Activated CD4-positive, alpha-beta T cell treated with anti-CD3 and anti-CD28 coated beads for 1 hour (primary cell): ENCODE results near the gene COMMD8.

Experiments
- DNase-seq: peaks from one replicate; pipeline ENCODE4 v3.0.0-alpha.2; 2020

COMMD8 gene

DNA sequence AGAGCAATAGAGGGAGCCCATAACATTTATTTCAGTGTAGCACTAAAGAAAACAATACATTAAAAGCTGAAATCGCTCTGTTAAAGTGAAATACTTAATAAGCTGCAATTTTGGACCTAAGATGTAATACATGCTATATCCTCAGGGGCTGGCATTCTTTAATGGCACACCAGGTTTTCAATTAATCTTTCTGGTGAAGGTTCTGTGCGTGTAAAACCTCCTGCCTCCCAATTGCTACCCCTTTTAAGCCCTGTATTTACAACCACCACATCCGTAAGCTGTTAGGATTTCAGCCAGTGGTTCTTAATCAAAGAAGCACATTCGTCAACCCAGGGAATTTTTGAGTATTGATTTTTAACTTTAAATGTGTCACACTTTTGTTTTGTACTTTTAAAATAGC, 7.6 kb upstream of the COMMD8 start:
- no peak for DNase-seq

DNA sequence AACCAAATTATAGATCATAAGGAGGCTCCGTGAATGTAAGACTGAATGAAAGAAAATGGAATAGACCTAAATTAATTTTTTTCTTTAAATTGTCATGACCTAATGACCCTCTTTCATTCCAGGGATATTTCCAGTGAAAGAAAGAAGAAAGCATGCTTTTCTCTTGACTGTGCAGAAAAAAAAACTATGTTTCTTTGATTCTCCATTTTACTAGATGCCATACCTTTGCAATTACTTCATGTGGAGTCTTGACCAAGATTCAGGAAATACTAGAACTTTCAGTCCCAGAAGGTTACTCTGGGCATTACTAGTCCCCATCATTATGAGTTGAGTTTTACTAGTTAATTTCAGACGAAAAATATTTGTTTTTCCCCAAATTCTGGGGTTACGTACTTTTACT, 6.4 kb upstream of the COMMD8 start:
- DNase-seq = no peak

DNA sequence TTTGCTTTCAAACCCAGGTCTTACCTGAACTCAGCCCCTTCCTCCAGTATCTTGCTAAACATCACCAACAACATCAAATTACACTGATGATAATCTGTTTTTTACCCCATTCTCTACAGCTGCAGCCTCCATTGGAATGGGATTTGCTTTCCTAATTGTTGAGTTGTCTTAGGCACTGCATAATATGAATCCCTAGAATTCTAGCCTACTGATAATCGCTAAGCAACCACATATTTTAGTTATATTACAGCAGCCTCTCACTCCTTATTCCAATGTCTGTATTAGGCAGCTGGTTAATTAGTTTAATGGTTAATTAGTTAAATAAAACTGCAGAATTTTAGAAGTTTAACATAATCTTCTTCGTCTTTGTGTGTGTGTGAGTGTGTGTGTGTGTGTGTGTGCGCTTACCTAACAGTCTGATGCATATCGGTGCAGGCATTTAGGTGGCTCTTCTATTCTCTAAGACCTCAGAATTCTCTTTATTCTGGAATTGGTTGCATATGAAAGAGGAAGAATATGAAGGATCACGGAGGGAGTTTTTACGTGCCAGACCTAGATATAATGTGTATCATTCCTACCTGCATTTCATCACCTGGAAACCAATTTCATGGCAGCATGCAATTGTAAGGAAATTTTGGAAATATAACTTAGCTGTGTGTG, 5.3 kb upstream of the COMMD8 start:
- no peak for DNase-seq

DNA sequence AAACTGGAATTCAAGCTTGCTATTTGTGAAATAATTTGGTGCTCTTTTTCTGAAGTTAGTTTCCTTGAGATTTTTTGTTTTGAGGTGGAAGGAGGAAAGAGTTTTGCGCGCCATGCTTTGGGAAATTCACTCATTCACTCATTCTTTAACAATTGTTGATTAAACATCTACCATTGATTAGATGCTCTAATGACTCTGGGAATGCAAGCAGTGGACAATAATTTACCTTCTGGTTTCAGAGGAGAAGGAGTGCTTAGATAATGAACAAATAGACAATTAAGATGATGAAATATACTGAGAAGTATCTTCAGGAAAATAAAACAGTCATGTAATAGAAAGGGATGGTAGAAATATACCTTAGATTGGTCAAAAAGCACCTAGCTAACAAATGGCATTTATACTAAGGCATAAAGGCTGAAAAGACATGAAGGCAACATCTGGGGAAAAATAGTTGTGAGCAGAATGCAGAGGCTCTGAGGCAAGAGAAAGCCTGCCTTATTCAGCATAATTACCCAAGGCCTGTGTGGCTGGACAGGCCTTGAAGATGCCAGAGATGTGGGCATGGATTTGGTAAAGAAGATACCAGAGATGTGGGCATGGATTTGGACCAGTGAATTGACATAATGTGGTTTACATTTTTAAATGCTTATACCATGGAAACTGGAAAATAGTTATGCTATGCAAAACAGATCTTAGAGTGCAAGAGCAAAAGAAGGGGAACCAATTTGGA, 2.7 kb upstream of the COMMD8 start:
- DNase-seq = no peak

DNA sequence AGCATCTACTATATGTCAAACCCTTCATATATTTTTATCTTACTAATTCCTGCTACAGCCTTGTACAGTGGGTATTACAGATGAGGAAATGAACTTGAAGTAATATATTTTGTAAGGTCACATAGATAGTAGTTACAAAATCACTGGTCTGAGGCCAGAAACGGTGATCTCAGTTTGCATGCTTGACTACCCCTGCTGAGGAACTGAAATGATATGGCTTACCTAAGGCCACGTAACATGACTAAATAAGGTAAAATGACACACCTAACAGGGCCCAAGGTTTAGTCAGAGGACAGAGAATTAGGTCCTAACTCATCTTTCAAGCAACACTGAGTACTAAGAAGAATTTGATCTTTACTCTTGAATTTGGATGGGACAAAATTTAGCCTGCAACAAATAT, 1.5 kb upstream of the COMMD8 start:
- DNase-seq = no peak

DNA sequence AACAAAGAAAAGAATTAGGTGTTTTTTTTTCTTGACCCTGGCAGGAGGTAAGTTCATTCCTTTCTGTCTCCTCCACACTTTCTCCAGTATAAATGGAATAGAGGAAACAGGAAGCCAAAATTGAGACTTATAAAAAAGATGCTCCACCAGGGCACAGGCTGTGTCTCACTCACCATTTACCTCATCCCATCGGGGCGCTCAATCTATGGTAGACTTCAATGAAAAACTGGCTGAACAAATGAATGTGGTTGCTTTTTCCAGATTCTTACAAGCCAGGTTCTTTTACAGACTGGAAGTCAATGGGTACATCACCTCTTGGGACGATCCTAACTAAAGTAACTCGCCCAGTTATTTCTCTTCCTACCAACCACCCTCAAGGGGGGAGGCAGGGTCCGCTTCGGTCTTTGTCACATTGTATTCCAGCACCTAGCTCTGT, 685 bp downstream of the COMMD8 start:
- DNase-seq = no peak

DNA sequence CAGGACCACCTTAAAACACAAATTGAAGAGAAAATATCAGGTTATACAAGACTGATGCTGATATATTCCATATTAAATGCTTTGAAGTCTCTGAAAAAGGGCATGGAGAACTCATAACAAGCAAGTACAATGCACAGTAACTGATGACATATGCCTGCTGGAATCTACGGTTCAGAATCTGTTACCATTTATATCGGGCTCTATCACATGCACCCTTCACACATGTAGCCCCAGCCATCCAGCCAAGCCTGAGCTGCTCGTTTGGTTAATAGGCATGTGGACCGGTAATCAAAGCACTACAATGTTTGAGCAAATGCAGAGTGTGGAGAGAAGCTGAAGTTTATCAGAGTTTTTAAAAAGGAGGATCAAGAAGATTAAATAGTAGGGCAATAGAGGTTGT, 11.8 kb downstream of the COMMD8 start:
- DNase-seq = no peak

DNA sequence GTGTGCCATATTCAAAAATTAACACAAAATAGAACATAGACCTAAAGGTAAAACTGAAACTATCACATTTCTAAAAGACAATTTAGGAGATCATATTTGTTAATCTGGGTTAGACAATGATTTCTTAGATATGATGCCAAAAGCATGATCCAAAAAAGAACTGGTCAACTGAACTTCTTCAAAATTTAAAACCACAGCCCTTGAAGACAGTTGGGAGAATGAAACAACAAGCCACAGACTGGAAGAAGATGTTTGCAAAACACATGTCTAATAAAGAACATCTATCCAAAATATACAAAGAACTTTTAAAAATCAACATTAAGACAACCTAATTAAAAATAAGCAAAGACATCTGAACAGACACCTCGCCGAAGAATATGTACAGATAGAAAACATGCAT, 19.5 kb downstream of the COMMD8 start:
- no peak for DNase-seq

DNA sequence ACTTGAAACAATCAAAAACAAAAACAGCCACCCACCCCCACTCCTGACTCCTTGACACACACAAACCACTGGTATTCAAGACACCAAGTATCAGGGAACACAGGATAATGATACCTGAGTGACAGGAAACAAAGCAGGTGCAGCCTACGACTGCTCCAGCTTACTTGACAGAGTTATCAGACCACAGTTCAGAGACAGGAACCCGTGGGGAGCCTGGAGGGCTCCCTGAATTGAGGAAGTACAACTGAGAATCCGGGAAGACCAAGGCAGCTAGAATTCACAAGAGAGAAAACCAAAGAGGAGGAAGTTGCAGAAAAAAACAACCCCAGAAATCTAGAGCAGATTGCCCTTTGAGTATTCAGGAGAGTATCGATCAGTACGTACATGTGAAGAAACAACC, 20.5 kb downstream of the COMMD8 start:
- no peak for DNase-seq

DNA sequence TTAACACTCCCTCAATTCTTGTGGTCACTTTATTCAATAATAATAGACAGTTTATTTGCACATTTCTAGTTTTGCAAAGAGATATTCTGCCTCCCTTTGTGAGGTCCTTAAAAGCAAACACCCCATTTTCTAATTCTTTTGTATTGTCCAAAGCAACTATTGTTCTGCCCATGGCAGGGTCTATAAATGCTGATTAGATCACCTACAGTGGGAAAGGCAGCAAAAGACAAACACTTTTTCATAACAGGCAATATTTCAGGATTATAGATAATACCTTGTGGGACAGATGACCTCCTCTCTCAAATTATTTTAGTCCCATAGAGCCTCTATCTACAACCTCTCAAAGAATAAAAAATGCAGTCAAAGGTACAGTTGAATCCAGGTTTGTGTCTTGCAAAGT, 28.6 kb downstream of the COMMD8 start:
- DNase-seq = no peak

DNA sequence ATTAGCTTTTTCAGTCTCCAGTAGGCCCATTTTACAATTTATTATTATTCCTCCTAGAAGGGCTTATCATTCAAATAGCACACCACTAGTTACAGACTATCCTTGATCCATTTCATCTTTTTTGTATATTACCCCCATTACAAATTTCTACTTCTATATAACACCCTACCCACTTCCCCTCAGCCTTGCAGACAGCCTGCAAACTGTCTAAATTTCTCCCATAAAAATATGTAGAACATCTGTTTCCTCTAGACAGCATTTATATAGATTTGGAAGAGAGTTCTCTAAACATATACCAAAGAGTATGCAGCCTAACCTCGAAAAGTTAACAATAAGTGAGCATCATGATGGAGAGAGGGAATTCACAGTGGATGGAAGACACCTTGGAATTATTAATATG, 30.8 kb downstream of the COMMD8 start:
- DNase-seq = no peak

DNA sequence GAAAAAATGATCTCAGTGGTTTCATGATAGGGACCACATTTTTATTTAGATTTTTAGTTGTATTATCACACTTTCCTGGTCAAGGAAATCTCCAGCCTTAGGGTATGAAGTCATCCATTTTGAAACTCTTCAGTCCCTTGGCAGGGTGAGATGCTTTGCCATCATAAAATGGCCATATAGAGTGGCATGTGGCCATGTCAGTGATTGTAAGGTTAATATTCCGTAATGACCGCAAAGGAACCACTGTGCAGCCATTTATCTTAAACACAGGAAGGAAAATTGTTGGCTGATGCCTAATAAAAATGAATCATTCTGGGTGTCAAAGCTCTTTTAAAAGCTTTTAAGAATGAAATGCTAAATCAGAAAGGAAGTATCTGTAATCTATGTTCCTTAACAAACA, 35.6 kb downstream of the COMMD8 start:
- no peak for DNase-seq

DNA sequence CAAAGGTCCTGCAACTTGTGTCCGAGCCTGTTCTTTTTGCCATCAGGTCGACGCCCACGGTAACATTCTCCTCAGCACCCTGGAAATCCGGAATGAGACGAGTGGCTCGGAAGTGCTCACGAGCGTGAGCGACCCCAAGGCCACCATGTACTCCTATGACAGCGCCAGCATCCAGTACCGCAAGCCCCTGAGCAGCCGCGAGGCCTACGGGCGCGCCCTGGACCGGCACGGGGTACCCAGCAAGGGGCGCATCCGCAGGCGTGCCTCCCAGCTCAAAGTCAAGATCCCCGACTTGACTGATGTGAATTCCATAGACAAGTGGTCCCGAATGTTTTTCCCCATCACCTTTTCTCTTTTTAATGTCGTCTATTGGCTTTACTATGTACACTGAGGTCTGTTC, 37.9 kb downstream of the COMMD8 start:
- DNase-seq = no peak

DNA sequence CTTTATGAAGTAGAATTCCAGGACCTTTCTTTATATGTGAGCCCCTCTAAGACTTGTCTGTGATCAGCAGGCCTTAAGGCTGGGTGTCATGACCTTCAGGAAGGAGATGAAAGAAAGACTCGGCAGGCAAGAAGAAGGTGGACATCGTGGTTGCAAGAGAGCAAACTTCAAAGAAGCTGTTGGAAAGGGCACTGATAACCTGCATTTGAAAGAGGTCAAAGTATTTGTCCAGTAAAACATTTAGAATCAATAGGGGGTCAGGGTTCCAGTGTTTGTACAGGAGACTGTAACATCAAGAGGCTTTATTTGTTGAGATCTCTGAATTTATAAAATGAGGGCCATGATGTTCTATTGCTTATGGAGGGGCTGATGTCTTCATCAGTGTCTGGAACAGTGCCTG, 44.2 kb downstream of the COMMD8 start:
- no peak for DNase-seq

DNA sequence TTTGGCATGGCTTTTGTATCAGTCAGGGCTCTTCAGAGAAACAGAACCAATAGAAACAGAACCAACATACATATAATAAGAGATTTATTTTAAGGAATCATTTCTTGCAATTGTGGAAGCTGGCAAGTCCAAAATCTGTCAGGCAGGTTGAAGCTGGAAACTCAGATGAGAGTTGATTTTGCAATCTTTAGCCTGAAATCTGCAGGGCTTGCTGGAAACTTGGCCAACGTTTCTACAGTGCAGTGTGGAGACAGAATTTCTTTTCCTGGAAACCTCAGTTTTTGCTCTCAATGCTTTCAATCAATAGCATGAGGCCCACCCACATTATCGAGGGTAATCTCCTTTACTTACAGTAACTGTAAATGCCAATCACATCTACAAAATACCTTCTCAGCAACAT, 45.4 kb downstream of the COMMD8 start:
- no peak for DNase-seq

DNA sequence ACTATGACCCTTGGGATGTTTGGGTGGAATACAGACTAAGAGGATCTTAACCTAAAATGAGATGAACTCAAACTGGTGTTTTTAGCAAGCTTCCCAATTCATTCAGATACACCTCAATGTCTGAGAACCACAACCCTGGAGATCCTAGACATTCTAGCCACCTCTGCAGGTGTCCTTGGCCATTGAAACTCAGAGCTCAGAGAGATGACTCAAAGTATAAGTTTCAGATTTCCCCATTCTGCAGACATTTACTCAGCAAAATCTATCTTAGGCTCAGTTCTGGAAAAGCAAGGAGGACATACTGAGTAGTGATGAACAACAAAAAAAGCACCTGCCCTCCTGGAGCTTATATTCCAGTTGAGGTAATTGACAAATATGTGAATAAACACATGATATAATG, 47.8 kb downstream of the COMMD8 start:
- no peak for DNase-seq

DNA sequence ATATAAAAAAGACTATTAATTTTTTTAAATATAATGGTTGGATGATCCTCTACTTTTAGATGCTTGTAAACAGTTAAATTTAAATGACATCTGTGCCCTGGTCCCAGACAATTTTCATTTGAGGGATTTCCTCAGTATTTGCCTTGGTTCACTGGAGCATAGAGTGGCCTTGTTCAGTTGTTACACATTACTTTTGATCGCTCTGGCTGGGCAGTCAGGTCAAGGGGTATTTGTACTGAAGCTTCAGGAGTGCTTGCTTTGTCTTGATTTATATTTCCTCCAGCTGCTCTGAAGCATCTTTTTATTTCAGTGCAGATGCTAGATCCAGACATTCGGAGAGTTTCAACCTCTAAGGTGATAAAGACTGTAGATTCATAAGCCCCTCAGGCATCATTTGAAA, 50.0 kb downstream of the COMMD8 start:
- no peak for DNase-seq

DNA sequence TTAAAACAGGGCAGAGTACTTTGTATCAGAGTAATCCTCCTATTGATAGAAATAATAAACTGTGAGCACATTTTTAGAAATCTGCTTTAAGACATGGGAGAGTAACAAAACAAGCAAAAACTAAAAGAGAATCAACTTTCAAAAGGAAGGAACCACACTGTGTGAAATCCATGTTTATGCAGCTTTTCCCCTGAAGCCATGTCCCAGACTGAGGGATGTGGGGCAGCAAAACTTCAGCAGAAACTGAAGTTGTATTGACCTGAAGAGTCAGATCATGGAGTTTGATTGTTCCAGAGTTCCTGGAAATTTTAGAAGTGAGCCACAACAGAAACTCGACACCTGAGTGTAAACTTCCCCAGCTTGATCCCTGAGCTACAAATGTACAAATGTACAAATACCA, 53.2 kb downstream of the COMMD8 start:
- no peak for DNase-seq

DNA sequence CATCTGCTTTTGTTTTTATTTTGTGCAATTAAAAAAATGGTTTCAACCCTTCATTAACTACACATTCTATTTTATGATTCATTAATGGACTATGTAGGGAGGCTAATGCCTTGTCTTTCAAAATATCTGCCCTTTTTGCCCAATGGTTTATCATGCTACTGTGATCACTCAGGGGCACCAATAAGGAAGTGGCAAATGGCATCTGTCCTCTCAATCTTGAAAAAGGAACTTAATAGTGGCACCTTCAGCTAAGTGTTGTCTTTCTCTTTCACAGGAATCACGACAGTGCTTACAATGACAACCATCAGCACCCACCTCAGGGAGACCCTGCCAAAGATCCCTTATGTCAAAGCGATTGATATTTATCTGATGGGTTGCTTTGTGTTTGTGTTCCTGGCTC, 57.1 kb downstream of the COMMD8 start:
- no peak for DNase-seq
